ACC112 (cell line): Measurements from ENCODE around the gene ALS2CL.
"Not testable (repeated sequence)": the region's sequence is repeated elsewhere in the genome, so short reads cannot be mapped to it uniquely, and the experiment has no call there.

Experiments
- H2AFZ ChIP-seq: fragments of 200-600 bp; sonication (generic); one replicate; pipeline ENCODE4 v1.6.0; 2017; ENCODE audit warnings: antibody characterized with exemption, low read length; ENCODE audit not compliant: unreplicated experiment
- H3K27ac ChIP-seq: fragments of 200-600 bp; sonication (generic); 2 replicates; pipeline ENCODE4 v1.5.1; 2014; ENCODE audit warnings: low read depth, mild to moderate bottlenecking, antibody characterized with exemption, low read length, moderate library complexity
- H3K27me3 ChIP-seq: fragments of 200-600 bp; sonication (generic); 2 replicates; pipeline ENCODE4 v1.6.1; 2014; ENCODE audit warnings: mild to moderate bottlenecking, antibody characterized with exemption, low read length, moderate library complexity, mixed read lengths; ENCODE audit not compliant: insufficient read depth
- H3K36me3 ChIP-seq: fragments of 200-600 bp; sonication (generic); 2 replicates; pipeline ENCODE4 v1.6.1; 2016; ENCODE audit warnings: mild to moderate bottlenecking, antibody characterized with exemption, low read length, moderate library complexity, mixed read lengths; ENCODE audit not compliant: insufficient read depth
- H3K4me1 ChIP-seq: fragments of 200-600 bp; sonication (generic); one replicate; pipeline ENCODE4 v1.6.1; 2016; ENCODE audit warnings: low read length, mixed read lengths; ENCODE audit not compliant: insufficient read depth, unreplicated experiment, control insufficient read depth
- H3K4me3 ChIP-seq: fragments of 200-600 bp; sonication (generic); 2 replicates; pipeline ENCODE4 v1.5.1; 2014; ENCODE audit warnings: mild to moderate bottlenecking, low read depth, low read length
- H3K79me2 ChIP-seq: fragments of 200-600 bp; sonication (generic); one replicate; pipeline ENCODE4 v1.6.0; 2016; ENCODE audit warnings: low read length; ENCODE audit not compliant: control insufficient read depth, unreplicated experiment, insufficient read depth

The ALS2CL gene

DNA sequence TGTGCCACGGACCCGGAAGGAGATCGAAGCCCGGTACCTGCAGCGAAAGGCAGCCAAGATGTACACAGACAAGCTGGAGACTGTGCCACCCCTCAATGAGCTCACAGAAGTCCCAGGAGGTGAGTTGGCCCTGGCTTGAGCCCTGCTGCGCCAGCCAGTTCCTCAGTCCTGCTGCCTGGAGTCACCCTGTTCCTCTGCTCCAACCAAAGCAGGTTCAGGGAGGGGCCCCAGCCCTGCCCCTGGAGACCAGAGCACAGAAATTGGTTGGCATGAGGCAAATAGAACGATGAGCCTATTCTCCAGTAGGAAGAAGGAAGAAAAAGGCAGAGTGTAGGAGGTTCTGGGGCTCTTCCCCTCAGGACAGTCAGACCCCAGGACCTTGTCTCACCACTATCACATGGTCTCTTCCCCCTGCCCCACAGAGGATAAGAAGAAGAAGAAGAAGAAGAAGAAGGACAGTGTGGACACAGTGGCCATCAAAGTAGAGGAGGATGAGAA lies 15.7 kb upstream of the ALS2CL start:
- Histone ChIP-seq H2AFZ (no peak overlapping the region), H3K4me1 (peaks cover 8% of the 10 kb centered on the region), H3K27ac (no peak overlapping the region), H3K36me3 (no peaks in the 10 kb centered on the region), H3K27me3 (no peaks in the 10 kb centered on the region), H3K4me3 (no peak overlapping the region), H3K79me2 (no peaks in the 10 kb centered on the region)

DNA sequence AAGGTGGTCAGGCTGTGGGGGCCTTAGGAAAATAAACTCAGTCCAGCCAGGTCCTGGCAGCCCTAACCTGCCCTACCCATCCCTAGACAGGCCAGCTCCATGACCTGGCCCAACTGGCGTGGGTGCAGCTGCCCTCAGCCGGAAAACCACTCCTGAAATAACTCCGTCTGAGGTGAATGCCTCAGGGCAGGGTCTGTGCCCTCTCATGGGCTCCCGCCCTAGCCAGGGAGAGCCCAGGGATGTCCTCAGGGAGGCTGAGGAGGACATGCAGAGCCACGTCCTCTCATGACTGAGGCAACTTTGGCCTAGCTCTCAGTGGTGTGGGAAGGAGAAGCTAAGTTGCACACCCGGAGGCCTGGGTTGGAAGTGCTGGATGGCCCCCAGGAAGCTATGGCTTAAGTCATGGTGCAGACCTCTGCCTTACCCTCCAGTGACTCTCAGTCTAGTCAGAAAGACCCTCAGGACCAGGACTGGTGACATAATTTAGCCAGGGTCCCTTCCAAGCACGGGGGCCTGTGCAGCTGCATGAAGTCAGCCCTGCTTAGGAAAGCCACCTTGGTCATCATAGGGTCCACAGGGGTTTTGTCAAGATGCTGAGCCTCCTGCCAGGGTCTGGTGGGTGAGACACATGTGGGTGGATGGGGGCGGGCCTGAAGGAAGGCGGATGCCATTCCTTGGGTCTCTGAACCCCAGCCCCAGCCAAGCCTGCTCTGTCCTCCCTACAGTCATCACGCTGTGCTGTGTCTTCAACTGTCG lies 15.1 kb upstream of the ALS2CL start:
- Histone ChIP-seq H3K4me1 (peaks cover 8% of the 10 kb centered on the region), H2AFZ (no peak overlapping the region), H3K27ac (no peak overlapping the region), H3K27me3 (no peaks in the 10 kb centered on the region), H3K79me2 (no peaks in the 10 kb centered on the region), H3K36me3 (no peaks in the 10 kb centered on the region), H3K4me3 (no peak overlapping the region)

DNA sequence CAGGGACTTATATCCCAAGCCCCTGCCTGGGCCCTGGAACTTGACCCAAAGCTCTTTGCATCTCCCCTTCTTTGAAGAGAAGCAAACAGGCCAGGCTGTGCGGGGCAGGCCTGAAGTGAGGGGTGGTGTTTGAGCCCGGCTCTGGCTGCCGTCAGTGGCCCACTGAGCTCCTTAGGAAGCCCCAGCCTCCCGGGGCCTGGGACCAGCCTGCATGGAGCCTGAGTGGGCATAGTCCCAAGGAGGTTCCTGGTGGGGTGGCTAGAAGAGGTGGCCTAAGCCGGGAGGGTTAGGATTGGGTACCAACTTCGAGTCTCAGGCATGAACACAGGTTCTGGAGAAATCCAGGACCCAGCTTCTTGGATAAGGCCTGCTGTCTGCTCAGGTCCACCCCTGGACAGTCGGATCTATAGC lies 14.1 kb upstream of the ALS2CL start:
- H3K4me3 ChIP-seq, result no peak overlapping the region
- peaks cover 8% of the 10 kb centered on the region for H3K4me1 ChIP-seq
- H3K36me3 ChIP-seq, result no peaks in the 10 kb centered on the region
- no peak overlapping the region for H3K27ac ChIP-seq
- no peak overlapping the region for H2AFZ ChIP-seq
- no peaks in the 10 kb centered on the region for H3K79me2 ChIP-seq
- no peaks in the 10 kb centered on the region; the same call in 1 of the 2 replicates for H3K27me3 ChIP-seq

DNA sequence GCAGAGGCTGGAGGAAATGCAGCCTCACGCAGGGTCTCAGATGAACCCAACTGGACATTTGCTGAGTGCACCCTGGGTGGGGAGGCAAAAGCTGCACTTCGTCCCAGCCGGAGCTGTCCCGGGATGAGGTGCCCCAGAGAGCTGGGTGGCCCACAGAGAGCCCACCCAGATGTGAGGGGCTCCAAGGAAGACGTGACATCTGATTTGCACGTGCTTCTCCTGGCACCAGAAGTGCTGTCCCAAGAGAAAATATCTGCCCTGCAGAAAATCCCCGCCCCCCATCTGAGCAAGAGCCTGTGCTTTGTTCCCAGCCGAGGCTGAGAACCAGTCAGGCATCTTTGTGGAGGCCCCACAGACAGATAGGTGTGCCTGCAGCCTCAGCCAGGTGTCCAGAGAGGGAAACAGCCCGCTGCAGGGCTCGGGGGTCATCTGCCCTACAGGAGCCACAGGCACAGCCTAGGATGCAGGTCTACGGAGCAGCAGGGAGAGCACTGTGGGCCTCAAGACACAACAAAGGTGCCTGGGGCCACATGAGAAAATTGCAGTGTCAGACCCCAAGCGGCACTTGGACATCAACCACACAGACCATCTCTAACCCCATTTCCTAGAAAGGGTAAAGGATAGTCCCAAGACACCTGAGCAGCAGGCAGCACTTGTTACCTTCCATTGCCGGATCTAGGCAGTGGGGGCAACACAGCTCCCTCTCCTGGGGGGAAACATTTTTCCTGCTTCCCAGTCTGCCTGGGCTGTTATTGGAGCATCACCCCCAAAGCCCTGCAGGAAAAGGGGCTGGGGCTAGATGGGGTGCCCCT lies 13.5 kb upstream of the ALS2CL start:
- Histone ChIP-seq H3K27me3 (peaks cover 2% of the 10 kb centered on the region; the same call in 1 of the 2 replicates), H3K4me3 (no peak overlapping the region), H3K27ac (no peak overlapping the region), H3K36me3 (no peaks in the 10 kb centered on the region), H3K79me2 (no peaks in the 10 kb centered on the region), H2AFZ (no peak overlapping the region), H3K4me1 (peaks cover 8% of the 10 kb centered on the region)

DNA sequence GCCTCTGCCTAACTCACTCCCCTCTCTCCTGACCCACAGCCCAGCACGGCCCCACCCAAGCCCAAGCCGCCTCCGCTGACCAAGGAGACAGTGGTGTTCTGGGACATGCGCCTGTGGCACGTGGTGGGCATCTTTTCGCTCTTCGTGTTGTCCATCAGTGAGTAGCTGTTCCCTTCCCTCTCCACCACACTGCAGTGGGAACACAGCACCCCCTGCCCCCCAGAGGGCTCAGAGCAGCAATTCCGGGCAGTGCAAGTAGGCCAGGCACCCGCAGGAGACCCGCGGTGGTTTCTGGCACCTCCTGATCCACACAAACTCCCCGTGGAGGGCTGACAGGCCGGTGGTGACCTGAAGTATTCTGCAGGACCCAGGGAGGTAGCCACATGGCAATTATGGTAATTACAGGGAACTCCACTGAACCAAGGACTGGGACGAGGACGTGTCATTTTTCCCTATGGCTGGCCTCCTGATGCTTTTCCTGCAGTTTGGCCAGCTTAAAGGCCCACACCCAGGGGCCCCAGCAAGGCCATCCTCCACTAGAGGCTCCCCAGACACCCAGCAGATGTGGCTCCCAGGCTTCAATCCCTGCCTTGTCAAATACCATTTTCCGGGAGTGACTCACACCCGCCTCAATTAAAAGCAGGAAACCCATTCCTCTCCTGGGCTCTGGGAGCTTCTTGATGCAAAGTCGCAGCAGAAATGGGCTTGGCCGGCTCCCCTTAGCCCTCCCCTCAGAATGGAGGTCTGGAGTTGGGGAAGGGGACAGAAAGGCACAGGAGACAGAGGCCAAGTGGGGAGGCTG lies 12.5 kb upstream of the ALS2CL start:
- Histone ChIP-seq H3K79me2 (no peaks in the 10 kb centered on the region), H3K27ac (no peak overlapping the region), H3K36me3 (no peaks in the 10 kb centered on the region), H3K27me3 (peaks cover 11% of the 10 kb centered on the region), H3K4me1 (peaks cover 8% of the 10 kb centered on the region), H2AFZ (no peak overlapping the region), H3K4me3 (no peak overlapping the region)

DNA sequence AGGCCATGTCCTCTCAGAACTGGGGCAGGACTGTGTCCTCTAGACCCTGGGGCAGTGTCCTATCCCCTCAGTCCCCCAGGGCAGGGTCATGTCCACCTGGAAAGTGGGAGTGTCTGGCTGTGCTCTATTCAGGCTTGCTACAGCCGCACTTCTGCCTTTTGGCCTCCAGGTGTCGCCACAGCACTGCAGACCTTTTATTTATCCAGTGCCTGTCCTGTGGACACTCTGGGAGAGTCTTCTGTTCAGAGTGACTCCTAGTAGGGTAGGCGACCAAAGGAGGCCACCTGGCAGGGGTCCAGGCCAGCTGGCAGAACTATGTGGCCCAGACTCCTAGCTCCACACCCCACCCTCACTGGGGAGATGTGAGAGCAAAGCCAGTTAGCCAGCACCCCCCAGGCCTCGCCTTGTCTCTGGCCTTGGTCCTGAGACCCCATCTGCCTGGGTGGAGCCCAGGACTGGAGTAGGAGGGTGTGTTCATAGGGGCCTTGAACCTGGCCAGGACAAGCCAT lies 11.6 kb upstream of the ALS2CL start:
- H3K4me3 ChIP-seq, result no peak overlapping the region
- no peaks in the 10 kb centered on the region for H3K36me3 ChIP-seq
- H3K4me1 ChIP-seq, result peaks cover 12% of the 10 kb centered on the region
- H3K79me2 ChIP-seq, result no peaks in the 10 kb centered on the region
- H2AFZ ChIP-seq, result no peak overlapping the region
- H3K27ac ChIP-seq, result no peak overlapping the region
- H3K27me3 ChIP-seq, result peaks cover 11% of the 10 kb centered on the region

DNA sequence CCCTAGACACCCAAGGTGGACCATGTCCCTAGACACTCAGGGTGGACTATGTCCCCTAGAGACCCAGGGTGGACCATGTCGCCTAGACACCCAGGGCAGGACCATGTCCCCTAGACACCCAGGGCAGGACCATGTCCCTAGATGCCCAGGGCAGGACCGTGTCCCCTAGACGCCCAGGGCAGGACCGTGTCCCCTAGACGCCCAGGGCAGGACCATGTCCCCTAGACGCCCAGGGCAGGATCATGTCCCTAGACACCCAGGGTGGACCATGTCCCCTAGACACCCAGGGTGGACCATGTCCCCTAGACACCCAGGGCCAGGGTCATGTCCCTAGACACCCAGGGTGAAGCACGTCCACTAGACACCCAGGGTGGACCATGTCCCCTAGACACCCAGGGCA lies 10.9 kb upstream of the ALS2CL start:
- peaks cover 11% of the 10 kb centered on the region for H3K27me3 ChIP-seq
- H3K4me1 ChIP-seq, result peaks cover 12% of the 10 kb centered on the region
- H3K79me2 ChIP-seq, H3K27ac ChIP-seq, H3K4me3 ChIP-seq, H3K36me3 ChIP-seq, H2AFZ ChIP-seq: not testable (repeated sequence)

DNA sequence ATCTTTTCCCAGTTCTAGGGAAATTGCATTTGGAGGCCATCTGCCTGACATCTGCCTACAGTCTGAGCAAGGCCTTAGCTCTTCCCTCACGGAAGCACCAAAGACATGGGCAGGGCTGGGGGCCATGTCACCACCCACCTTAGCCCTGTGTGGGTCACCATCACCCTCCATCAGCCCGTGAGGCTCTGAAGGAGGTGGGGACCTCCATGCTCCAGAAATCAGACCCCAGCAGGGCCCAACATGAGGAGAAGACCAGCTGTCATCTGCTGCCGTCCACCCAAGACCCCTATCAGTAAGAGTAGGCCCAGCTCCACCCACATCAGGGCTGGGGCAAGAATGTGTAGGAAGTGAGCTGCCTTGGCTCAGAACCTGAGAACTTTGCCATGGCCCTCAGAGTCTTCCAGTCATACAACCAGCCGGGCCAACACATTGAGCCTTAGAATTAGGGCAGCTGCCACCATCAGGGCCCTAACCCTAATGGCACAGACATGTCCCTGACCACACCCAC lies 9.6 kb upstream of the ALS2CL start:
- H2AFZ ChIP-seq, result no peak overlapping the region
- H3K27ac ChIP-seq, result no peak overlapping the region
- no peaks in the 10 kb centered on the region for H3K36me3 ChIP-seq
- peaks cover 12% of the 10 kb centered on the region for H3K4me1 ChIP-seq
- H3K79me2 ChIP-seq, result no peaks in the 10 kb centered on the region
- H3K27me3 ChIP-seq, result peaks cover 11% of the 10 kb centered on the region
- H3K4me3 ChIP-seq, result no peak overlapping the region

DNA sequence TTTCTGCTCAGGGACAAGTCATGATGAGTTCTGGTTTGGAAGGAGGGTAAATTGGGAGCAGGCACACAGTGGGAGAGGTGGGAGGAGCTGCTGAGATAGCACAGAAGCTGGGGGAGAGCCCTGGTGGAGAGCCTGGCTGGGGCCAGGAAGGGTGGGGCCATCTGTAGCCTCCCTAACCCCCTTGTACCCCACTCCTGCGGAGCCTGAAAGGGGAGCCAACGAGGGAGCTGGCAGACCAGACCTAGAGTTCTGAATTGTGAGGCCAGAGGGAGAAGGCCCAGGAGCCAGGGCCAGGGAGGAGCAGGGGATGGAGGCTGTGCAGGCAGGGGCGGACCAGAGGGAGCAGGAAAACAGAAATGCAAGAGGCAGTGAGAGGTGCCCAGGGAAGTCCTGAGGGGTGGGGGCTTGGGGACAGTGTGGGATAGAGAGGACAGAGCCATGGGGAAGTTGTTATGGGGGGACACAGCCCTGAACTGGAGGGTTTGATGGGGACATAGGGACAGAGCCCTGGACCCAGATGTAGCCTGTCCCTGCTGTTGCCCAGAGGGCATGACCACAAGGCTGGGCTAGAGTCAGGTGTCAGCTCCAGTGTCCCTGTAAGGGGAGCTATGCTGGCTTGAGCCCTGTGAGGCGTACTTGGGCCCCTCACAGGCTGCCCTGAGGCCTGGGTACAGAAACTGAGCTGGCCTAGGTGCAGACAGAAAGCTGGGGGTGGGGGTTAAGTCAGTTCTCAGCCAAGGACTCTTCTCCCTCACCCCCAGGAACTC lies 8.9 kb upstream of the ALS2CL start:
- Histone ChIP-seq H3K79me2 (no peaks in the 10 kb centered on the region), H3K4me3 (no peak overlapping the region), H2AFZ (no peak overlapping the region), H3K27ac (no peak overlapping the region), H3K4me1 (peaks cover 12% of the 10 kb centered on the region), H3K27me3 (peaks cover 11% of the 10 kb centered on the region), H3K36me3 (no peaks in the 10 kb centered on the region)
